GM12878 (cell line): ENCODE results near the gene SCP2. TPM values are rescaled to one million over a fixed set of nuclear protein-coding genes. Genes with fewer than 3 reads are reported as not detected.

ENCODE experiments used
- EZH2 ChIP-seq: IDR thresholded peaks from 2 replicates; pipeline ENCODE4 v1.6.1; 2012; ENCODE audit warnings: low read depth, mild to moderate bottlenecking, control low read depth, inconsistent platforms, low read length, borderline replicate concordance; ENCODE audit not compliant: control insufficient read depth
- REST ChIP-seq: IDR thresholded peaks from 2 replicates; pipeline ENCODE4 v1.6.1; 2012; ENCODE audit warnings: mild to moderate bottlenecking, low read depth, low read length
- ZNF592 ChIP-seq: fragments of 450-650 bp; IDR thresholded peaks from 2 replicates; pipeline ENCODE4 v1.6.1; 2017; ENCODE audit warnings: mild to moderate bottlenecking, moderate library complexity
- polyA plus RNA-seq, 11 experiments: library from polyadenylated mRNA; depleted of rRNA in 4 of 11; unstranded in 6 of 11; stranded (reverse) in 5 of 11; fragments of >200 nt; fragmentation: Nextera tagmentation in 4 of 11; fragmentation: Illumina TruSeq in 1 of 11; extraction: Ambion mirVana in 4 of 11; extraction: Trizol in 1 of 11; gene quantifications; 1 replicate in 1 of 11; 2 replicates in 10 of 11; pipeline versions ENCODE4 v1.2.1 to v1.2.3, GENCODE V29; 2011 to 2016; ENCODE audit warnings: inconsistent platforms in 2 of 11, missing spikeins in 2 of 11, low read depth in 1 of 11
- total RNA-seq, 4 experiments: library from RNA; depleted of rRNA in 3 of 4; stranded (reverse); fragments of >200 nt in 3 of 4; fragmentation: Illumina TruSeq in 1 of 4; extraction: Trizol in 1 of 4; gene quantifications; 2 replicates each; pipeline versions ENCODE4 v1.2.1 to v1.2.3, GENCODE V29; 2013 to 2021
- TF ChIP-seq, protein P1 (sequence below): fragments of 450-650 bp; IDR thresholded peaks from 2 replicates; pipeline ENCODE4 v1.6.1; 2014; ENCODE audit warnings: mild to moderate bottlenecking

Gene SCP2
- total and polyA plus RNA-seq, 10 of the 15 experiments (the other 5 are each of a cell fraction or from before 2014, with no cell fraction given): 74.3 to 327 (median 127) TPM

GRCh38 chr1:53063744-53064515, 136.9 kb downstream of the SCP2 start (continued):
- TF ChIP-seq ZNF592 (no peak), EZH2 (no peak), REST (no peak)
- TF ChIP-seq, protein P1, sequence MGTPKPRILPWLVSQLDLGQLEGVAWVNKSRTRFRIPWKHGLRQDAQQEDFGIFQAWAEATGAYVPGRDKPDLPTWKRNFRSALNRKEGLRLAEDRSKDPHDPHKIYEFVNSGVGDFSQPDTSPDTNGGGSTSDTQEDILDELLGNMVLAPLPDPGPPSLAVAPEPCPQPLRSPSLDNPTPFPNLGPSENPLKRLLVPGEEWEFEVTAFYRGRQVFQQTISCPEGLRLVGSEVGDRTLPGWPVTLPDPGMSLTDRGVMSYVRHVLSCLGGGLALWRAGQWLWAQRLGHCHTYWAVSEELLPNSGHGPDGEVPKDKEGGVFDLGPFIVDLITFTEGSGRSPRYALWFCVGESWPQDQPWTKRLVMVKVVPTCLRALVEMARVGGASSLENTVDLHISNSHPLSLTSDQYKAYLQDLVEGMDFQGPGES: no peak
